MCF 10A (cell line): ENCODE data around the gene PLD4. TPM values are rescaled to one million over a fixed set of nuclear protein-coding genes. Genes with fewer than 3 reads are reported as not detected.

Experiments
- BruUV-seq: library from RNA; stranded (reverse); fragments of 400-500 nt; replicated peaks from 2 replicates; lab custom pipeline; 2021; lab: Mats Ljungman, UMichigan
- CTCF ChIA-PET: fragments of 300-600 bp; sonication (Branson Sonifier 250); formaldehyde crosslinking; extraction: SDS; loops from one replicate; lab custom pipeline; 2021; ENCODE audit warnings: antibody characterized with exemption, inconsistent platforms; lab: Yijun Ruan, JAX
- POLR2A ChIA-PET: fragments of 300-600, 350-650 bp; sonication (Branson Sonifier 250); formaldehyde crosslinking; extraction: SDS; loops from one replicate; lab custom pipeline; 2020; ENCODE audit warnings: antibody characterized with exemption, inconsistent platforms; lab: Yijun Ruan, JAX
- DNase-seq: peaks from one replicate; pipeline ENCODE4 v3.0.0-alpha.2; 2018; ENCODE audit not compliant: unreplicated experiment
- H3K27ac Mint-ChIP-seq: one replicate; pipeline ENCODE4 v1.8.0; 2022; ENCODE audit warnings: mild to moderate bottlenecking, low read depth, mixed read lengths; ENCODE audit not compliant: unreplicated experiment
- H3K27me3 Mint-ChIP-seq: one replicate; pipeline ENCODE4 v1.8.0; 2022; ENCODE audit warnings: mixed read lengths; ENCODE audit not compliant: insufficient read depth, unreplicated experiment
- H3K36me3 Mint-ChIP-seq: one replicate; pipeline ENCODE4 v1.8.0; 2022; ENCODE audit warnings: mild to moderate bottlenecking, moderate library complexity, mixed read lengths; ENCODE audit not compliant: insufficient read depth, unreplicated experiment
- H3K4me1 Mint-ChIP-seq: one replicate; pipeline ENCODE4 v1.8.0; 2022; ENCODE audit warnings: mixed read lengths; ENCODE audit not compliant: insufficient read depth, unreplicated experiment
- H3K4me3 Mint-ChIP-seq: one replicate; pipeline ENCODE4 v1.8.0; 2022; ENCODE audit warnings: mild to moderate bottlenecking, moderate library complexity, mixed read lengths; ENCODE audit not compliant: unreplicated experiment
- H3K9me3 Mint-ChIP-seq: one replicate; pipeline ENCODE4 v1.8.0; 2022; ENCODE audit warnings: mixed read lengths; ENCODE audit not compliant: unreplicated experiment
- CTCF ChIP-seq: fragments of 200-600 bp; IDR thresholded peaks from one replicate; pipeline ENCODE4 v1.8.0; 2022; ENCODE audit warnings: antibody characterized with exemption, mild to moderate bottlenecking; ENCODE audit not compliant: unreplicated experiment
- intact Hi-C: fragments of 100-400 bp; cut with micrococcal nuclease; formaldehyde crosslinking; loops from 2 replicates; pipeline ENCODE4 v1.14.1; 2022
- total RNA-seq: library from RNA; stranded (reverse); gene quantifications from 2 replicates; pipeline ENCODE4 v1.2.3, GENCODE V29; 2022

PLD4 gene
- total RNA-seq, 1 experiment from 2014 or later, result not detected

GRCh38 chr14:104972301-104973134 is 47.8 kb downstream of the PLD4 start:
- H3K4me1 Mint-ChIP-seq, result peaks cover 36% of the 10 kb centered on the region
- H3K27ac Mint-ChIP-seq, result peak overlapping the region; percentile 99
- H3K9me3 Mint-ChIP-seq, result no peaks in the 10 kb centered on the region
- intact Hi-C loops, result loop anchor here (1.0 to 2.0 kb wide), 2 partner anchors 52 to 114 kb away; no protein-coding TSS in a partner anchor
- BruUV-seq, result no TSS peak
- H3K36me3 Mint-ChIP-seq, result peaks cover 39% of the 10 kb centered on the region
- no peaks in the 10 kb centered on the region for H3K27me3 Mint-ChIP-seq
- peak; percentile 94 for DNase-seq
- no peak for TF ChIP-seq CTCF
- peak overlapping the region; percentile 92 for H3K4me3 Mint-ChIP-seq
- CTCF ChIA-PET, result interaction anchor here (1.0 to 6.5 kb wide), 7 partner anchors 12 to 202 kb away, joined by 3 to 167 read pairs (median 6); partner anchors contain the start of gene CDCA4
- POLR2A ChIA-PET, result interaction anchor here (0.6 to 11.4 kb wide), 23 partner anchors 10 to 508 kb away, joined by 3 to 636 read pairs (median 5); partner anchors contain the start of genes CDCA4, CEP170B, CLBA1 and PACS2

GRCh38 chr14:104973135-104973384 is 48.4 kb downstream of the PLD4 start:
- Mint-ChIP-seq H3K27ac (peak overlapping the region; percentile 99), H3K9me3 (no peaks in the 10 kb centered on the region), H3K4me1 (peaks cover 36% of the 10 kb centered on the region), H3K27me3 (no peaks in the 10 kb centered on the region), H3K36me3 (peaks cover 35% of the 10 kb centered on the region), H3K4me3 (peak overlapping the region; percentile 92)
- ChIA-PET POLR2A (interaction anchor here (0.7 to 11.4 kb wide), 22 partner anchors 11 to 508 kb away, joined by 3 to 636 read pairs (median 6); partner anchors contain the start of genes BRF1, CDCA4, CEP170B and CLBA1), CTCF (interaction anchor here (0.8 to 6.5 kb wide), 9 partner anchors 11 to 203 kb away, joined by 3 to 167 read pairs (median 5); partner anchors contain the start of gene CDCA4)
- DNase-seq, result peak; percentile 97
- no TSS peak for BruUV-seq
- TF ChIP-seq CTCF, result no peak
- intact Hi-C loops, result loop anchor here (1.0 to 2.0 kb wide), 2 partner anchors 51 to 114 kb away; no protein-coding TSS in a partner anchor

GRCh38 chr14:104973385-104974145 is 48.9 kb downstream of the PLD4 start:
- peak overlapping the region; percentile 92 for H3K4me3 Mint-ChIP-seq
- POLR2A ChIA-PET, result interaction anchor here (0.6 to 11.4 kb wide), 29 partner anchors 11 to 507 kb away, joined by 3 to 636 read pairs (median 5); partner anchors contain the start of genes BRF1, CDCA4, CEP170B and CLBA1
- CTCF ChIA-PET, result interaction anchor here (0.6 to 6.5 kb wide), 13 partner anchors 11 to 528 kb away, joined by 3 to 167 read pairs (median 5); partner anchors contain the start of genes CDCA4 and CLBA1
- TF ChIP-seq CTCF, result no peak
- no TSS peak for BruUV-seq
- peak overlapping the region; percentile 99 for H3K27ac Mint-ChIP-seq
- H3K4me1 Mint-ChIP-seq, result peaks cover 36% of the 10 kb centered on the region
- DNase-seq, result peak; percentile 90
- H3K27me3 Mint-ChIP-seq, result no peaks in the 10 kb centered on the region
- H3K36me3 Mint-ChIP-seq, result peaks cover 30% of the 10 kb centered on the region
- no peaks in the 10 kb centered on the region for H3K9me3 Mint-ChIP-seq
- intact Hi-C loops, result loop anchor here (1.0 to 2.0 kb wide), 2 partner anchors 51 to 113 kb away; no protein-coding TSS in a partner anchor
